B cell (primary cell): ENCODE data around the gene LRP4. TPM values are rescaled to one million over a fixed set of nuclear protein-coding genes. Genes with fewer than 3 reads are reported as not detected.

ENCODE experiments used
- ATAC-seq: fragments of 200-7000 bp; cut with Tn5 transposase; one replicate; pipeline ENCODE4 v1.10.0; 2021; ENCODE audit warnings: low read depth, mild to moderate bottlenecking, moderate number of reproducible peaks, moderate library complexity
- CTCF ChIA-PET: fragments of 350-600 bp; sonication (Branson Sonifier 250); formaldehyde crosslinking; loops from one replicate; lab custom pipeline; 2021; ENCODE audit warnings: antibody characterized with exemption, inconsistent platforms; lab: Charles Lee
- POLR2A ChIA-PET: fragments of 350-600 bp; sonication (Branson Sonifier 250); formaldehyde crosslinking; loops from one replicate; lab custom pipeline; 2021; ENCODE audit warnings: antibody characterized with exemption; lab: Charles Lee
- DNase-seq: peaks from one replicate; pipeline ENCODE4 v3.0.0; 2013
- H2AFZ ChIP-seq: 2 replicates; pipeline ENCODE4 v1.6.1; 2012; ENCODE audit warnings: mild to moderate bottlenecking, low read depth, low read length; ENCODE audit not compliant: insufficient read depth, poor library complexity, severe bottlenecking
- H3K27ac ChIP-seq, 2 donors: 1 replicate in 1 of 2; 2 replicates in 1 of 2; pipeline ENCODE4 v1.5.1; 2012 to 2013; ENCODE audit warnings: low read length in 2 of 2, mild to moderate bottlenecking in 2 of 2, moderate library complexity in 1 of 2
- H3K27me3 ChIP-seq, 4 experiments: fragments of 200-600 bp in 1 of 4; sonication (generic) in 1 of 4; replicated peaks in 1 of 4; 1 replicate in 2 of 4; 2 replicates in 2 of 4; pipeline versions ENCODE4 v1.6.1 to v1.7.0; 2013 to 2016; ENCODE audit warnings: low read length in 3 of 4, mild to moderate bottlenecking in 2 of 4, mixed read lengths in 1 of 4, moderate library complexity in 1 of 4; ENCODE audit not compliant: insufficient read depth in 4 of 4, control insufficient read depth in 3 of 4; ENCODE audit errors: control extremely low read depth in 1 of 4
- H3K36me3 ChIP-seq, 2 experiments: replicated peaks in 1 of 2; 1 replicate in 1 of 2; 2 replicates in 1 of 2; pipeline versions ENCODE4 v1.6.1 to v1.7.1; 2013; ENCODE audit warnings: low read length in 1 of 2; ENCODE audit not compliant: insufficient read depth in 2 of 2, control insufficient read depth in 1 of 2; ENCODE audit errors: control extremely low read depth in 1 of 2, extremely low read depth in 1 of 2
- H3K4me1 ChIP-seq, 2 donors: fragments of 200-600 bp in 1 of 2; sonication (generic) in 1 of 2; 1 replicate in 1 of 2; 2 replicates in 1 of 2; pipeline versions ENCODE4 v1.5.1 to v1.6.1; 2013 to 2017; ENCODE audit warnings: low read length in 2 of 2; ENCODE audit not compliant: control insufficient read depth in 2 of 2, insufficient read depth in 2 of 2
- H3K4me2 ChIP-seq: replicated peaks from 2 replicates; pipeline ENCODE3; 2012; ENCODE audit warnings: mild to moderate bottlenecking, low read depth, low read length; ENCODE audit not compliant: poor library complexity, severe bottlenecking
- H3K4me3 ChIP-seq, 5 experiments: fragments of 200-600 bp in 1 of 5; sonication (generic) in 1 of 5; 1 replicate in 3 of 5; 2 replicates in 2 of 5; pipeline versions ENCODE4 v1.5.1 to v1.7.0; 2011 to 2016; ENCODE audit warnings: low read length in 4 of 5, mild to moderate bottlenecking in 4 of 5, low read depth in 2 of 5, control low read depth in 1 of 5, moderate library complexity in 1 of 5; ENCODE audit not compliant: insufficient read depth in 1 of 5; ENCODE audit errors: control extremely low read depth in 1 of 5, extremely low read depth in 1 of 5
- H3K79me2 ChIP-seq: fragments of 200-600 bp; sonication (generic); one replicate; pipeline ENCODE4 v1.6.0; 2016; ENCODE audit warnings: low read length; ENCODE audit not compliant: control insufficient read depth, insufficient read depth
- H3K9ac ChIP-seq: fragments of 200-600 bp; sonication (generic); 2 replicates; pipeline ENCODE4 v1.6.1; 2017; ENCODE audit warnings: mild to moderate bottlenecking, low read length, moderate library complexity
- H3K9me3 ChIP-seq, 3 donors: one replicate each; pipeline versions ENCODE4 v1.6.1 to v1.7.1; 2013; ENCODE audit warnings: low read length in 2 of 3; ENCODE audit not compliant: control insufficient read depth in 2 of 3, insufficient read depth in 1 of 3; ENCODE audit errors: control extremely low read depth in 1 of 3
- H4K20me1 ChIP-seq: 2 replicates; pipeline ENCODE4 v1.6.0; 2012; ENCODE audit warnings: mild to moderate bottlenecking, low read length; ENCODE audit not compliant: insufficient read depth, control insufficient read depth, poor library complexity, severe bottlenecking
- H3K27ac Mint-ChIP-seq: one replicate; pipeline ENCODE4 v1.8.0; 2021; ENCODE audit warnings: mixed read lengths
- H3K27me3 Mint-ChIP-seq: one replicate; pipeline ENCODE4 v1.8.0; 2021; ENCODE audit warnings: mixed read lengths
- H3K4me1 Mint-ChIP-seq: one replicate; pipeline ENCODE4 v1.8.0; 2021; ENCODE audit warnings: mixed read lengths
- H3K4me3 Mint-ChIP-seq: one replicate; pipeline ENCODE4 v1.8.0; 2021; ENCODE audit warnings: mixed read lengths
- H3K9me3 Mint-ChIP-seq: one replicate; pipeline ENCODE4 v1.8.0; 2022; ENCODE audit warnings: mixed read lengths; ENCODE audit not compliant: insufficient read depth
- EZH2 ChIP-seq: IDR thresholded peaks from 2 replicates; pipeline ENCODE4 v1.6.1; 2012; ENCODE audit warnings: borderline replicate concordance, low read depth, mild to moderate bottlenecking, moderate library complexity, low read length; ENCODE audit not compliant: insufficient read depth, poor library complexity, severe bottlenecking
- WGBS: methylation state at CpG from one replicate; pipeline ENCODE4 v1.1.5; 2013; ENCODE audit warnings: missing lambda C conversion rate; ENCODE audit not compliant: insufficient coverage; 5-methylcytosine and 5-hydroxymethylcytosine counted together
- intact Hi-C: fragments of 100-400 bp; cut with micrococcal nuclease; formaldehyde crosslinking; loops from one replicate; pipeline ENCODE4 v1.10.0; 2022
- polyA plus RNA-seq: library from polyadenylated mRNA; depleted of rRNA; stranded (reverse); fragments of >200 nt; gene quantifications from 2 replicates; pipeline ENCODE4 v1.2.3, GENCODE V29; 2012
- total RNA-seq, 2 donors: library from RNA; stranded (reverse); fragments of 120-200 nt in 1 of 2; gene quantifications; 1 replicate in 1 of 2; 2 replicates in 1 of 2; pipeline versions ENCODE4 v1.2.3 to v1.2.4, GENCODE V29; 2013 to 2022
- TF ChIP-seq, protein P1 (sequence below): fragments of 200-600 bp; IDR thresholded peaks from one replicate; pipeline ENCODE4 v1.8.0; 2022; ENCODE audit warnings: antibody characterized with exemption, mild to moderate bottlenecking

The LRP4 gene
- total and polyA plus RNA-seq, 2 donors (not counting 1 experiment from before 2014, with no cell fraction given), result not detected

- Histone ChIP-seq H3K27me3 (peaks cover 0 to 2% (median 0%) of the 10 kb centered on the region in 4 experiments), H3K27ac (no peak overlapping the region), H2AFZ (no peak overlapping the region), H3K9ac (no peak overlapping the region), H3K36me3 (no peaks in the 10 kb centered on the region), H3K4me3 (no peak overlapping the region), H3K79me2 (no peaks in the 10 kb centered on the region), H3K4me1 (no peaks in the 10 kb centered on the region), H3K9me3 (no peaks in the 10 kb centered on the region), H3K4me2 (no peak overlapping the region), H4K20me1 (no peaks in the 10 kb centered on the region)
- ChIA-PET CTCF (interaction anchor here (1.3 kb wide), 1 partner anchor 18 kb away, joined by 3 read pairs; no protein-coding TSS in a partner anchor), POLR2A (no interaction called here)
- no peak for TF ChIP-seq EZH2
- TF ChIP-seq, protein P1, sequence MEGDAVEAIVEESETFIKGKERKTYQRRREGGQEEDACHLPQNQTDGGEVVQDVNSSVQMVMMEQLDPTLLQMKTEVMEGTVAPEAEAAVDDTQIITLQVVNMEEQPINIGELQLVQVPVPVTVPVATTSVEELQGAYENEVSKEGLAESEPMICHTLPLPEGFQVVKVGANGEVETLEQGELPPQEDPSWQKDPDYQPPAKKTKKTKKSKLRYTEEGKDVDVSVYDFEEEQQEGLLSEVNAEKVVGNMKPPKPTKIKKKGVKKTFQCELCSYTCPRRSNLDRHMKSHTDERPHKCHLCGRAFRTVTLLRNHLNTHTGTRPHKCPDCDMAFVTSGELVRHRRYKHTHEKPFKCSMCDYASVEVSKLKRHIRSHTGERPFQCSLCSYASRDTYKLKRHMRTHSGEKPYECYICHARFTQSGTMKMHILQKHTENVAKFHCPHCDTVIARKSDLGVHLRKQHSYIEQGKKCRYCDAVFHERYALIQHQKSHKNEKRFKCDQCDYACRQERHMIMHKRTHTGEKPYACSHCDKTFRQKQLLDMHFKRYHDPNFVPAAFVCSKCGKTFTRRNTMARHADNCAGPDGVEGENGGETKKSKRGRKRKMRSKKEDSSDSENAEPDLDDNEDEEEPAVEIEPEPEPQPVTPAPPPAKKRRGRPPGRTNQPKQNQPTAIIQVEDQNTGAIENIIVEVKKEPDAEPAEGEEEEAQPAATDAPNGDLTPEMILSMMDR, result no peak
- H3K27ac Mint-ChIP-seq, result no peak overlapping the region
- H3K9me3 Mint-ChIP-seq, result no peaks in the 10 kb centered on the region
- intact Hi-C loops, result no loop called here
- H3K27me3 Mint-ChIP-seq, result peaks cover 16% of the 10 kb centered on the region
- ATAC-seq (no peak), DNase-seq (no peak)
- no peaks in the 10 kb centered on the region for H3K4me1 Mint-ChIP-seq
- WGBS, result 77% methylated on average over 8 of the region's 10 CpGs
- no peak overlapping the region for H3K4me3 Mint-ChIP-seq
These were observed 14.5 kb downstream of the LRP4 start for GRCh38 chr11:46903846-46904245.

GRCh38 chr11:46902694-46903093 is 15.7 kb downstream of the LRP4 start:
- DNase-seq (no peak), ATAC-seq (no peak)
- no peaks in the 10 kb centered on the region for H3K36me3 ChIP-seq
- CTCF ChIA-PET, result no interaction called here
- no peak overlapping the region for H3K27ac Mint-ChIP-seq
- H3K27ac ChIP-seq, result no peak overlapping the region
- 92% methylated on average over 6 of the region's 6 CpGs for WGBS
- H3K4me3 Mint-ChIP-seq, result no peak overlapping the region
- no peaks in the 10 kb centered on the region for H3K4me1 ChIP-seq
- H3K9ac ChIP-seq, result no peak overlapping the region
- no peak overlapping the region for H3K4me2 ChIP-seq
- H4K20me1 ChIP-seq, result no peaks in the 10 kb centered on the region
- no peaks in the 10 kb centered on the region for H3K9me3 ChIP-seq
- H3K79me2 ChIP-seq, result no peaks in the 10 kb centered on the region
- POLR2A ChIA-PET, result interaction anchor here (0.6 kb wide), 1 partner anchor 1364 kb away, joined by 5 read pairs; no protein-coding TSS in a partner anchor
- no peak overlapping the region for H2AFZ ChIP-seq
- no peak for TF ChIP-seq EZH2
- TF ChIP-seq, protein P1, result no peak
- H3K4me1 Mint-ChIP-seq, result no peaks in the 10 kb centered on the region
- intact Hi-C loops, result no loop called here
- H3K27me3 ChIP-seq, result peaks cover 0 to 2% (median 0%) of the 10 kb centered on the region in 4 experiments
- H3K27me3 Mint-ChIP-seq, result peaks cover 16% of the 10 kb centered on the region
- H3K4me3 ChIP-seq, result no peak overlapping the region
- no peaks in the 10 kb centered on the region for H3K9me3 Mint-ChIP-seq
